KOPT-K1 (cell line): Measurements from ENCODE around the gene LACRT.

ENCODE experiments used
- H3K27ac ChIP-seq: fragments of 200-600 bp; sonication (generic); 2 replicates; pipeline ENCODE4 v1.5.1; 2016; ENCODE audit warnings: antibody characterized with exemption, mild to moderate bottlenecking, low read depth, low read length; ENCODE audit not compliant: poor library complexity, severe bottlenecking
- H3K36me3 ChIP-seq: fragments of 200-600 bp; sonication (generic); 2 replicates; pipeline ENCODE4 v1.5.1; 2017; ENCODE audit warnings: antibody characterized with exemption, mild to moderate bottlenecking, low read length, moderate library complexity; ENCODE audit not compliant: insufficient read depth
- H3K9me3 ChIP-seq: fragments of 200-600 bp; sonication (generic); 2 replicates; pipeline ENCODE4 v1.5.1; 2017; ENCODE audit warnings: antibody characterized with exemption, low read length, mild to moderate bottlenecking; ENCODE audit not compliant: insufficient read depth, poor library complexity, severe bottlenecking

Gene LACRT

GRCh38 chr12:54622463-54623183 lies 12.1 kb downstream of the LACRT start:
- Histone ChIP-seq H3K27ac (no peak overlapping the region), H3K36me3 (no peaks in the 10 kb centered on the region), H3K9me3 (peaks cover 20% of the 10 kb centered on the region)

- H3K36me3 ChIP-seq = no peaks in the 10 kb centered on the region
- no peaks in the 10 kb centered on the region for H3K9me3 ChIP-seq
- no peak overlapping the region for H3K27ac ChIP-seq
Measured at GRCh38 chr12:54616933-54617680, 17.6 kb downstream of the LACRT start.

- H3K27ac ChIP-seq = no peak overlapping the region
Measured at GRCh38 chr12:54612225-54612750, 22.4 kb downstream of the LACRT start.

GRCh38 chr12:54611715-54612149 lies 23.0 kb downstream of the LACRT start:
- Histone ChIP-seq H3K27ac (no peak overlapping the region), H3K36me3 (no peaks in the 10 kb centered on the region), H3K9me3 (no peaks in the 10 kb centered on the region)

More at GRCh38 chr12:54612225-54612750, 22.4 kb downstream of the LACRT start:
- Histone ChIP-seq H3K9me3 (no peaks in the 10 kb centered on the region), H3K36me3 (no peaks in the 10 kb centered on the region)

- Histone ChIP-seq H3K9me3 (no peaks in the 10 kb centered on the region), H3K36me3 (no peaks in the 10 kb centered on the region), H3K27ac (no peak overlapping the region)
Measured at GRCh38 chr12:54608769-54609168, 25.9 kb downstream of the LACRT start.

- no peak overlapping the region for H3K27ac ChIP-seq
- H3K9me3 ChIP-seq = no peaks in the 10 kb centered on the region
- H3K36me3 ChIP-seq = no peaks in the 10 kb centered on the region
Measured at GRCh38 chr12:54608156-54608555, 26.5 kb downstream of the LACRT start.

GRCh38 chr12:54606556-54606955 lies 28.1 kb downstream of the LACRT start:
- H3K9me3 ChIP-seq = no peaks in the 10 kb centered on the region
- no peaks in the 10 kb centered on the region for H3K36me3 ChIP-seq
- no peak overlapping the region for H3K27ac ChIP-seq

GRCh38 chr12:54605138-54605970 lies 29.3 kb downstream of the LACRT start:
- H3K27ac ChIP-seq = no peak overlapping the region
- no peaks in the 10 kb centered on the region for H3K9me3 ChIP-seq
- H3K36me3 ChIP-seq = no peaks in the 10 kb centered on the region

- H3K27ac ChIP-seq = no peak overlapping the region
- H3K36me3 ChIP-seq = no peaks in the 10 kb centered on the region
Measured at GRCh38 chr12:54604436-54604835, 30.3 kb downstream of the LACRT start.

GRCh38 chr12:54603872-54604271 lies 30.8 kb downstream of the LACRT start:
- no peaks in the 10 kb centered on the region for H3K9me3 ChIP-seq

More at GRCh38 chr12:54604436-54604835, 30.3 kb downstream of the LACRT start:
- no peaks in the 10 kb centered on the region for H3K9me3 ChIP-seq

GRCh38 chr12:54603173-54603814 lies 31.4 kb downstream of the LACRT start:
- Histone ChIP-seq H3K36me3 (no peaks in the 10 kb centered on the region), H3K9me3 (no peaks in the 10 kb centered on the region), H3K27ac (no peak overlapping the region)

More at GRCh38 chr12:54603872-54604271, 30.8 kb downstream of the LACRT start:
- Histone ChIP-seq H3K27ac (no peak overlapping the region), H3K36me3 (no peaks in the 10 kb centered on the region)

GRCh38 chr12:54602661-54603060 lies 32.0 kb downstream of the LACRT start:
- Histone ChIP-seq H3K9me3 (no peaks in the 10 kb centered on the region), H3K36me3 (no peaks in the 10 kb centered on the region), H3K27ac (no peak overlapping the region)

GRCh38 chr12:54601841-54602240 lies 32.9 kb downstream of the LACRT start:
- Histone ChIP-seq H3K36me3 (no peaks in the 10 kb centered on the region), H3K9me3 (no peaks in the 10 kb centered on the region), H3K27ac (no peak overlapping the region)

GRCh38 chr12:54598970-54599369 lies 35.7 kb downstream of the LACRT start:
- no peaks in the 10 kb centered on the region for H3K9me3 ChIP-seq
- H3K36me3 ChIP-seq = no peaks in the 10 kb centered on the region

More at GRCh38 chr12:54598970-54599369, 35.7 kb downstream of the LACRT start:
- H3K27ac ChIP-seq = no peak overlapping the region
